ENCODE data around the gene SPACA4.
"Not testable (repeated sequence)": the region's sequence is repeated elsewhere in the genome, so short reads cannot be mapped to it uniquely, and the experiment has no call there.

SPACA4 gene, protein sequence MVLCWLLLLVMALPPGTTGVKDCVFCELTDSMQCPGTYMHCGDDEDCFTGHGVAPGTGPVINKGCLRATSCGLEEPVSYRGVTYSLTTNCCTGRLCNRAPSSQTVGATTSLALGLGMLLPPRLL

DNA sequence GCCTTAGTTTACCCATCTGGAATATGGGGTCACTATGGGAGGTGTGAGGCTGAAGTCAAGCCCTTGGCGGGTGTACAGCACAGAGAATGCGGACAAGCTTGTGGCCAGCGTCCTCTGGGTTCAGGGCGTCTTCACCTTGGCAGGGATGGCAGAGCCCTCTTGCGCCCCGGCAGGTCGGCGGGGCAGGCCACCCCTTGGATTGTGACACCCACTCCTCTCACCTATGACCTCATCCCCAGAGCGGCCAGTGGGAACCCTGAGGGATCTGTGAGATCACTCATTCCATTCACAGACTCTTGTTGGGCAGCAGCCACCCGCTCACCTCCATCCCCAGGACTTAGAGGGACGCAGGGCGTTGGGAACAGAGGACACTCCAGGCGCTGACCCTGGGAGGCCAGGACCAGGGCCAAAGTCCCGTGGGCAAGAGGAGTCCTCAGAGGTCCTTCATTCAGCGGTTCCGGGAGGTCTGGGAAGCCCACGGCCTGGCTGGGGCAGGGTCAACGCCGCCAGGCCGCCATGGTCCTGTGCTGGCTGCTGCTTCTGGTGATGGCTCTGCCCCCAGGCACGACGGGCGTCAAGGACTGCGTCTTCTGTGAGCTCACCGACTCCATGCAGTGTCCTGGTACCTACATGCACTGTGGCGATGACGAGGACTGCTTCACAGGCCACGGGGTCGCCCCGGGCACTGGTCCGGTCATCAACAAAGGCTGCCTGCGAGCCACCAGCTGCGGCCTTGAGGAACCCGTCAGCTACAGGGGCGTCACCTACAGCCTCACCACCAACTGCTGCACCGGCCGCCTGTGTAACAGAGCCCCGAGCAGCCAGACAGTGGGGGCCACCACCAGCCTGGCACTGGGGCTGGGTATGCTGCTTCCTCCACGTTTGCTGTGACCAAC is at the start of gene SPACA4:
TSS of gene SPACA4 (plus strand) at position 280 of the 896 bp plus-strand sequence. CDS start at position 517, 237 bp downstream.
- no peak for FAIRE-seq

DNA sequence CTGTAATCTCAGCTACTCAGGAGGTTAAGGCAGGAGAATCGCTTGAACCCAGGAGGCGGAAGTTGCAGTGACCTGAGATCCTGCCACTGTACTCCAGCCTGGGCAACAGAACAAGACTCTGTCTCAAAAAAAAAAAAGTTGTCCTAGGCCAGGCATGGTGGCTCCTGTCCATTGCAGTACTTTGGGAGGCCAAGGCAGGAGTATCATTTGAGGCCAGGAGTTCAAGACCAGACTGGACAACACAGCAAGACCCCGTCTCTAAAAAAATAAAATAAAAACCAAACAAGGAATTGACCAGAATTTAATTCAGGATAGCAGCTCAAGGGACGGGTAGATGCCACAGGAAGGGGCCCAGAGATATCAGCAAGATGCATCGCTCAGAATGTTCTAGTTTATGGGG is 49.7 kb upstream of the SPACA4 start:
- no peak for FAIRE-seq

DNA sequence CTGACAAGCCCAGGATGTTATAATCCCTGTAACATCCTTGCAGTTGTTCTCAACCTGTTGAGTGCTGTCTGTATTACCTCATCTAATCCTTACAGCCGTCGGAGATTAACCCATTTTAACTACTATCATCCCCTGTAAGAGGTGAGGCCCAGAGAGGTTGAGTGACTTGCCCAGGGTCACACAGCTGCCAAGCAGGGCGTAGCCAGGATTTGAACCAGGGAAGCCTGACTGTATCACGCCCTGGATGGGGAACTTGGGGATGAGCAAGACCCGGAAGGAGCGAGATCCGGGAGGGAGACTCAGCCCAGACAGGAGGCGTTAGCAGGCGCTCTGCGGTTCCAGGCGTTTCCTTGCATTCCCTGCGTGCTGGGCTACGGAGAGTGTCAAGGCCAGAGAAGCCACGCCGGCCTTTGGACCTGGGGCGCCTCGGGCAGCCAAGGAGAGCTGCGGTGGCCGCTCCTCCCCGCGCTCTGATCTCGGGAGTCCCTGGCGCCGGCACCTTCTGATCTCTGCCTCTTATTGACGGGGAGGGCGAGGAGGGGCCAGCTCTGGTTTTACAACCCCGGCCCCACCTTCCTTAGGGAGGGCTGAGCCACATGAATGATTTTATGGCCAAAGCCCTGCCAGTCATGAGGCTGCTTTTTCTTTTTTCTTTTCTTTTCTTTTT is 48.4 kb upstream of the SPACA4 start:
- FAIRE-seq: no peak

DNA sequence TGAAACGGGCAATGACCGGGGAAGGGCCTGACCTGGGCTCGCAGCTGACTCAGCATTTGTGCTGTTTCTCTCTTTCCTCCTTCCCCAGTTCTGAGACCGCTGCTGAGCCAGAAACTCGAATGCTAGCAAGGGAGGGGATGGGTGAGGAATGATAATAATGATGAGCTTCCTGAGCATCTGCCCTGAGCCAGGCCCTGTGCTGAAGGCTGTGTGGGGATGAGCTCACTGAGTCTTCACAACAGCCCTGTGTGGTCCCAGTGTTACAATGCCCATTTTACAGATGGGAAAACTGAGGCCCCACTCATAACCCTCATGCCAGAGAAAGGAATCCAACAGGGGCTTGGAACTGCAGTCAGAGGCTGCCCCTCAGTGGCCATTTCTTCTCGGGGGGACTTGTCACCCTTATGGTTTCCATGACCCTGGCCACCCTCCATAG is 46.4 kb upstream of the SPACA4 start:
- no peak for FAIRE-seq

DNA sequence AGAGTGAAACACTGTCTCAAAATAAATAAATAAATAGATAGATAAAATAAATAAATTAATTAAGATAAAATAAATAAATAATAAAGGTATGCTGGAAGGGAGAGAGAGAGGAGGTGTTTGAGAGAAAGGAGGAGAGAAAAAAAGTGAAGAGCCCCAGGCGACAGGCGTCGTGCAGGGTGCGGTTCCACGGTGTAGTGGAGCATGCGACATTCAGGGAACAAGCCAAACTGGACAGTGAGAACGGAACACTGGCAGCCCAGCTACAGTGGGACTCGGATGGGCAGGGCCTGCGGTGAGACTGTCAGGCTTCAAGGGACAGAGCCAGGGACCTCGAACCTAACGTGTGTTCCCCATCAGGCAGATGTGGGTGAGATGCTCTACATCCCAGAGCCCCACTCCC is 45.1 kb upstream of the SPACA4 start:
- FAIRE-seq: no peak

DNA sequence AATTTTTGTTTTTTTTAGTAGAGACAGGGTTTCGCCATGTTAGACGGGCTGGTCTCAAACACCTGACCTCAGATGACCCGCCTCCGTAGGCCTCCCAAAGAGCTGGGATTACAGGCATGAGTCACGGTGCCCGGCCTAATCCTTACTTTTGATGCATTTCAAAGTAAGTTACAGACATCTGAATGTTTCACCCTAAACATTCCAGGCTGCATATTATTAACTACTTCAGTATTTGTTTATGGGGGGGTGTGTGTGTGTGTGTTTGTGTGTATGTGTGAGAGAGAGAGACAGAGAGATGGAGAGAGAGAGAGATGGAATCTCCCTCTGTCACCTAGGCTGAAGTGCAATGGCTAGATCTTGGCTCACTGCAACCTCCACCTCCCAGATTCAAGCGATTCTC is 41.5 kb upstream of the SPACA4 start:
- FAIRE-seq: no peak

DNA sequence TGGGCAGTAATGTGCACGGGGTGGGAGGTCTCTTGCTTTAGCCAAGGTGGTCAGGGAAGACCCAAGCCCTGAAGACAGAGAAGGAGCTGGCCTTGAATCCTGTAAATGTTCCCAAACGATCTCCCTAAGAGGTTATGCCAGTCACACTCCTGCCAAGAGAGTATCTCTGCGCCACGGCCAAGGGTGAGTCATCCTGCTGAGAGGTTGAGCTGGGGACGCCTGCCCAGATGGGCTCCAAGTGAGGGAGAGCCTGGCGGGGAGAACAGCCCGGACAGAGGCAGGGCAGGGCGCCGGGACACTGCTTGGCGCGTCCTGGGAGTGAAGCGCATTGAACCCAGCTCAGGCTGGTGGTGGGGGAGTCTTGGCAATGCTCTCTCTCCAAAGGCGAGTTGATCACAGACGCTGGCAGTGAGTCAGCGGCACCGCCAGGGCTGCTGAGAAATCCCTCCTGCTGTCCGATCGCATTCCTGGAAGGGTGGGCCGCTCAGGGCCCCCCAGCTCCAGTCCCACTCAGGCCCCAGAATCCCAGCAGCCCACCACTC is 38.1 kb upstream of the SPACA4 start:
- FAIRE-seq: no peak

DNA sequence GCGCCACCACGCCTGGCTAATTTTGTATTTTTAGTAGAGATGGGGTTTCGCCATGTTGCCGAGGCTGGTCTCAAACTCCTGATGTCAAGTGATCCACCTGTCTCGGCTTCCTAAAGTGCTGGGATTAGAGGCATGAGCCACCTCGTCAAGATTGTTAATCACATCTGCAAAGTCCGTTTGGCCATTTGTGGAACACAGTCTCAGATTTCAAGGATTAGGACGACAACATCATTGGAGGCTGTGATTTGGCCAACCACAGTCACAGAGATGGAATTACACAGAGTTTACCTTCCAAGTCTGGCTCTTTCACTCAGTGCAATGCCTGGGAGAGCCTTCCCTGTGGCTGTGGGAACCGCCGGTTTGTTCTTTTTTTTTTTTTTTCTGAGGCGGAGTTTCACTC is 36.7 kb upstream of the SPACA4 start:
- peak; percentile 89 for FAIRE-seq

DNA sequence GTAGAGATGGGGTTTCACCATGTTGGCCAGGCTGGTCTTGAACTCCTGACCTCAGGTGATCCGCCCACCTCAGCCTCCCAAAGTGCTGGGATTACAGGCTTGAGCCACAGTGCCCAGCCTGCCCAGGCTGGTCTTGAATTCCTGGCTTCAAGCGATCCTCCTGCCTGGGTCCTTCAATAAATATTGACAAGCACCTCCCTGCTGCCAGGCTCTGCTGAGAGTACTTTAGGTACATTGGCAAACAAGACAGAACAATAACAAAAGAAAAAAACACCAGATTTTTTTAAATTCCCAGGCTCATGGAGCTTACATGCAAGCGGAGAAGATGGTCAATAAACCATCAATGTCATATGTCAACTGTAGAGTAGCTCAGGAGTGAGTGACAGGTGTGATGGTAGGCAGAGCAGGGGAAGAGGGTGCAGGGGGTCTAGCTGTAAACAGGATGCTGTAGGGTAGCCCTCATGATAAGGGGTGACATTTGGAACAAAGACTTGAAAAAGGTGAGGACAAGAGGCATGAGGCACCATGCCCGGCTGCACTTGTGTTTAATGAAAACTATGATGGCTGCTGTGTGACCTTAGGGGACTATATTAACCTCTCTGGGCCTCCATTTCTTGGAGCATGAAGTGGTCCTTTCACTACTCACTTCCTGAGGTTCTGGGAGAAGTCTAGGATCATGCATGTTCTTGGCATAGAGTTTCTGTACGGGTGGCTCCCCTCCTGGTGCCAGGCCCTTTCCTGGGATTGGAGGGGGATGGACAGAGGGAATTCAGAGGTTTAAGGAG is 35.0 kb upstream of the SPACA4 start:
- FAIRE-seq: no peak

DNA sequence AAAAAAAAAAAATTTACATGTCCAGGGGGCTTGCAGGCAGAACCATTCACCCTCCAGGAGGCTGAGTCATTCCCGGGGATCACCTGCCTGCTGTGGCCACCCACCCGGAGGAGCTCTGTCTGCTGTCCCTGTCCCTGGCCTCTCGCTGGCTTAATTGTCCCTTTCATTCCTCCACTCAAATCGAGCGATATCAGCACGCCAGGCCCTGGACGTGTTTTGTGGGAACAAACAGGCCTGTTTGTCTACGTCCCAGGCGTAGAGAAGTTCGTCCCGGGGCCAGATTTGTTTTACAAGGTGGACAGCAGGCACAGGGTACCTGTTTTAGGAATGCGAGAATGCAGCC is 33.4 kb upstream of the SPACA4 start:
- FAIRE-seq: no peak

DNA sequence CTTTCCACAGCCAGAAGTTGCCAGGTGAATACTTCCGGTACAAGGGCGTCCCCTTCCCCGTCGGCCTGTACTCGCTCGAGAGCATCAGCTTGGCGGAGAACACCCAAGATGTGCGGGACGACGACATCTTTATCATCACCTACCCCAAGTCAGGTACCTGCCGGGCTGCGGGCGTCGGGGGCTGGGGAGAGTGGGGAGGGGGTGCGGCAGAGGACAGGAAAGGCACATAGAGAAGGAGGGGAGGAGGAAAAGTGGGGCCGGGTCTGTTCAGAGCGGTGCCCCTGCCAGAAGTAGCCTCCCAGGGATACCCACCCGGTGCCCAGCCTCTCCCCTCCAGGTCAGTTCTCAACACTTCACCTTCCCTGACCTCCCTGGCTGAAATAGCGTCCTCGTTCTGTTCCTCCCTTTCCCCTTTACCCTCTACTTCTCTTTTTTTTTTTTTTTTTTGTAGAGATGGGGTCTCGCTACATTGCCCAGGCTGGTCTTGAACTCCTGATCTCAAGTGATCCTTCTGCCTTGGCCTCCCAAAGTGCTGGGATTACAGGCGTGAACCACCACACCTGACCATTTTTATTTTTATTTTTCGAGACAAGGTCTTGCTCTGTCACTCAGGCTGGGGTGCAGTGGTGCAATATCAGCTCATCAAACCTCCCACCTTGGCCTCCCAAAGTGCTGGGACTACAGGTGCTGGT is 30.5 kb upstream of the SPACA4 start:
- no peak for FAIRE-seq

DNA sequence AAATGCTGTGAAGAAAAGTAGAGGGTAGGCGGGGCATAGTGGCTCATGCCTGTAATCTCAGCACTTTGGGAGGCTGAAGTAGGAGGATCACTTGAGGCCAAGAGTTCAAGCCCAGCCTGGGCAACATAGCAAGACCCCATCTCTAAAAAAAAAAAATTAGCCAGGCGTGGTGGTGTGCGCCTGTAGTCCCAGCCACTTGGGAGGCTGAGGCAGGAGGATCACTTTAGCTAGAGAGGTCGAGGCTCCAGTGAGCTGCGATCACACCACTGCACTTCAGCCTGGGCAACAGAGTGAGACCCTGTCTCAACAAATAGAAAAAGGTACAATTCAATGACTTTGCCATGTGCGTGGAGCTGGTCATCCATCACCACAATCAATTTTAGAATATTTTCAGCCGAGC is 28.6 kb upstream of the SPACA4 start:
- FAIRE-seq: not testable (repeated sequence)

DNA sequence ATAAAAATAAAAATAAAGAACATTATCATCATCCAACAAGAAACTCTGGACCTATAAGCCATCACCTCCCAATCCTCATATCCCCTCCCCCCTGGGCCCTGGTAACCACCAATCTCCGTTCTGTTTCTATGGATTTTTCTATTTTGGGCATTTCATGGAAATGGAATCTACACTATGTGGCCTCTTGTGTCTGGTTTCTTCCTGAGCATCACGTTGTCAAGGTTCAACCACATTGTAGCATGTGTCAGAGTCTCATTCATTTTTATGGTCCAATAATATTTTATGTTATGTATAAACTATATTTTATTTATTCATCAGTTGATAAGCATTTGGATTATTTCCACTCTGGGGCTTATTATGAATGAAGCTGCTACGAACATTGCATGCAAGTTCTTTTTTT is 27.7 kb upstream of the SPACA4 start:
- no peak for FAIRE-seq

DNA sequence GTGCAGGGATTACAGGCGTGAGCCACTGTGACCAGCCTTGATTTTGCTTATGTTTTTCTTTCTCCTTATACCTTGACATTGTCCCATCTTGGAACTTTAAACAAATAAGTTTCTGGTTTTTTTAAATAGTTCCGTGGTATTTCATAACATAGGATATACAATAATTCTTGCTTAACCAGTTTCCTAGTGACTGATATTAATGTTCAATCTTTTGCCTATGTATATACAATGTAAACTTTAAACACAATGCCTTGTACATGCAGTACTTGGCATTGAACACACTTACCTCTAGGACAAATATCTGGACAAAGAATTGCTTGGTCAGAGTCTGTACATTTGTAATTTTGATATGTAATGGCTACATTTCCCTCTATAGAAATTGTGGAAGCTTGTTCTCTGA is 24.4 kb upstream of the SPACA4 start:
- FAIRE-seq: no peak

DNA sequence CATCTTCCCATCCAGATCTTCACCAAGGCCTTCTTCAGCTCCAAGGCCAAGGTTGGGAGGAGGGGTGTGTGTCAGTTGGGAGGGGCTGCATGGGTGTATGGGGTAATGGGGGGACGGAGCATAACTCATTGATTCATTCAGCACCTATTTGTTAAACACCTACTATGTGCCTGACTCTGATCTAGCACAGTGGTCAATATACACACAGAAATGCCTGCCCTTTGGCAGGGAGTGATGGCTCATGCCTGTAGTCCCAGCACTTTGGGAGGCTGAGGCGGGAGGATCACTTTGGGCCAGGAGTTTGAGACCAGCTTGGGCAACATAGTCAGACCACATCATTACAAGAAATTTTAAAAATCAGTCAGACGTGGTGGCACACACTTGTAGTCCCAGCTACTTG is 19.2 kb upstream of the SPACA4 start:
- no peak for FAIRE-seq

DNA sequence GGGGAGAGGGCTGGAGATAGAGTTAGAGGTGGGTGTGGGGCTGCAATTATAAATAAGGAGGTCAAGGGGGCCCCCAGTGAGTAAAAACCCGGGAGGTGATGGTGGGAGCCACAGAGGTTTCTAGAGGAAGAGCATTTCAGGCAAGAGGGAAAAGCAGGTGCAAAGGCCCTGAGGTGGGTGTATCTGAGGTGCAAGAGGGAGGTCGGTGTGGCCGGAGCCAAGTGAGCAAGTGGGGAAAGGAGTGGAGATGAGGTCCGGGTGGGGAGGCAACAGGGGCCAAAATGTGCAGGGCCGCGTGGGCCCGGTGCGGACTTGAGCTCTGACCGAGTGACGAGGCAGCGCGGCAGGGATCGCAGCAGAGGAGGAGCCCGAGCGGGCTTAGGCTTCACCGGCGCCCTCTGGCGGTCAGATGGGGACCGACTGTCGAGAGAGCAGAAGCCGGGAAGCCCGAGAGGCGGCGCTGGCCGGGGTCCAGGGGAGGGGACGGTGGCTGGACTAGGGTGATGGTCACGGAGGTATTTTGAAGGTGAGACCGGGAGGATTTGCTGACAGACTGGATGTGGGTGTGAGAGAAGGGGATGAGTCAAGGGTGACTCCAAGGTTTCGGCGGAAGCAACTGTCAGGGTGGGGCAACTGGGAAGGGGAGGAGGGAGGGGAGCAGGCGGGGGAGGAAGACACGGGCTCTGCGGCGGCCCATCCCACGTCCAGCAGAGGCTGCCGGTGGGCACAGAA is 17.7 kb upstream of the SPACA4 start:
- FAIRE-seq: no peak

DNA sequence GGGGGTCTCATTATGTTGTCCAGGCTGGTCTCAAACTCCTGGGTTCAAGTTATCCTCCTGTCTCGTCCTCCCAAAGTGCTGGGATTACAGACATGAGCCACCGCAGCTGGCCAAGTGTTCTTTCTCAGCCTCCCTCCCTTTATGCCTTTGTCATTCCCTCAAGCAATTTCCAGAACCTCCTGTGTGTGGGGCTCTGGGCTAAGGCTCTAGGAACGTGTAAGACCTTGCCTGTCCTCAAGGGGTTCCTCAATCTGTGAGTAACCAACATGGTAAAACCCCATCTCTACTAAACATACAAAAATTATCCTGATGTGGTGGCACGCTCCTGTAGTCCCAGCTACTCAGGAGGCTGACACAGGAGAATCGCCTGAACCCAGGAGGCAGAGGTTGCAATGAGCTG is 15.5 kb upstream of the SPACA4 start:
- FAIRE-seq: no peak

DNA sequence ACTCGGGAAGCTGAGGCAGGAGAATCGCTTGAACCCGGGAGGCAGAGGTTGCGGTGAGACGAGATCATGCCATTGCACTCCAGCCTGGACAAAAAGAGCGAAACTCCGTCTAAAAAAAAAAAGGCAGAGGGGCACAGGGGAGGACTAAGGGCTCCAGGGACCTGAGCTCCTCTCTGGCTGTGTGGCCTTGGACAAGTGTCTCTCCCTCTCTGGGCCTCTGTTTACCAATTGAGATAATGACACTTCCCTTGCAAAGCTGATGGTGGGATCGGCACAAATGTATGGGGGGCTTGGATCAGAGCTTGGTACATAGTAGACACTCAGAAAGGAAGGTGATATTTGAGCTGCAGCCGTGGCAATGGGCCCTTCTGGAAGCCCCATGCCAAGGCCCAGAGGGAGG is 11.4 kb upstream of the SPACA4 start:
- no peak for FAIRE-seq

DNA sequence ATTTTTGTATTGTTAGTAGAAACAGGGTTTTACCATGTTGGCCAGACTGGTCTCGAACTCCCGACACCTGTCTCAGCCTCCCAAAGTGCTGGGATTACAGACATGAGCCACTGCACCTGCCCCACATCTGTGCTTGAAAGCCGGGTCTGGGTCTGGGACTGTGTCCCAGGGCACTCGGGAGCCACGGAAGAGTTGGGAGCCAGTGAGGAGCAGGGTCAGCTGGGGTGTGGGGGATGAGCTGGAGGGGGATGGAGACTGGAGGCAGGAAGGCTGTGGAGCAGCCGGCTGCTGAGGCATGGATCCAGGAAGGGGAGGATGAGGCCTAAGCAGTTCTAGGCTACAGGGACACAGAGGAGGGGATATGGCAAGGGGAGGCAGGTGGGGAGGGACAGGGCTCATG is 10.7 kb upstream of the SPACA4 start:
- no peak for FAIRE-seq

DNA sequence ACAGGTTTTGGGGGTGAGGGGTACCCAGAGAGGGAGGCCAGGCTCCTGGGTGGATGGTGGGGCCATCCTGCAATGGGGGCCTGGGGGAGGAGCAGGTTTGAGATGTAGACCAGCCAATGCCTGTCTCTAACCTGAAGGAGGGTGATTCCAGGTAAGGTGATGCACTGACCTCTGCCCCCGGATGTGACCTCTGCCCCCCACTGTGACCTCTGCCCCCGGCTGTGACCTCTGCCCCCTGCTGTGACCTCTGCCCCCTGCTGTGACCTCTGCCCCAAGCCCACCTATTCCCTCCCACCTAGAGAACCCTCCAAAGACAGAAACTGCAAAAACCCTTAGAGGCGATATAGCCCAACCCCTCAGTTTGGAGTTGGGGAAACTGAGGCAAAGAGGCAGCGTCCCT is 10.3 kb upstream of the SPACA4 start:
- FAIRE-seq: no peak

DNA sequence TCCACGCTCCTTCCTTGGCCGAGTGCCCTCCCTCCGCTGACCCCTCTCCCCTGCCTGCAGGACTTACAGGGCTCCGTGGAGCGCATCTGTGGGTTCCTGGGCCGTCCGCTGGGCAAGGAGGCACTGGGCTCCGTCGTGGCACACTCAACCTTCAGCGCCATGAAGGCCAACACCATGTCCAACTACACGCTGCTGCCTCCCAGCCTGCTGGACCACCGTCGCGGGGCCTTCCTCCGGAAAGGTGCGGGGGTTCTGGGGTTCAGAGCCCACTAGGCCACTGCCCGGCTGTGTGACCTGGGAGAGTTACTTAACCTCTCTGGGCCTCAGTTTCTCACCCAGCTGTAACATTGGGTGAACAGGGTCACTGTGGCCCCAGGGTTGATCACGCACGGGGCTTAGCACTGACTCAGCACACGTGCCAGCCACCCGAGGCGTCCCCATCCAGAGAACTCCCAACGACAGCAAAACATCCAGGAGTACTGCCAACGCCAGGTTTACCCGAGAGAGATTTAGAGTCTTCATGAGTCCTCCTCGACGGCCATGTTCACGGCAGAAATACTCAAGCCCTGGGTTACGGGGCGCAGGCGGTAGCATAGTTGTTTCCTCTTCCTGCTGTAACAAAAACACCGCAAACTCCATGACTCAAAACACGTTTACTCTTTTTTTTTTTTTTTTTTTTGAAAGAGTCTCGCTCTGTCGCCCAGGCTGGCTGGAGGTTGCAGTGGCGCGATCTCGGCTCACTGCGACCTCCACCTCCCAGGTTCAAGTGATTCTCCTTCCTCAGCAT is 9.7 kb upstream of the SPACA4 start:
- FAIRE-seq: no peak

Data from G401.6 (cell line).